ENCODE measurements around the gene EEF1B2.
"Not testable (repeated sequence)": the region's sequence is repeated elsewhere in the genome, so short reads cannot be mapped to it uniquely, and the experiment has no call there.

The EEF1B2 gene

GRCh38 chr2:206202446-206202845 is 42.8 kb downstream of the EEF1B2 start:
- H3K4me3 ChIP-seq (ENCODE audit: low read depth, low read length), result no peak overlapping the region
- in situ Hi-C loops (cut with HindIII; ENCODE audit: low sequenced_read_pairs), result no loop called here
- TF ChIP-seq, protein P1, sequence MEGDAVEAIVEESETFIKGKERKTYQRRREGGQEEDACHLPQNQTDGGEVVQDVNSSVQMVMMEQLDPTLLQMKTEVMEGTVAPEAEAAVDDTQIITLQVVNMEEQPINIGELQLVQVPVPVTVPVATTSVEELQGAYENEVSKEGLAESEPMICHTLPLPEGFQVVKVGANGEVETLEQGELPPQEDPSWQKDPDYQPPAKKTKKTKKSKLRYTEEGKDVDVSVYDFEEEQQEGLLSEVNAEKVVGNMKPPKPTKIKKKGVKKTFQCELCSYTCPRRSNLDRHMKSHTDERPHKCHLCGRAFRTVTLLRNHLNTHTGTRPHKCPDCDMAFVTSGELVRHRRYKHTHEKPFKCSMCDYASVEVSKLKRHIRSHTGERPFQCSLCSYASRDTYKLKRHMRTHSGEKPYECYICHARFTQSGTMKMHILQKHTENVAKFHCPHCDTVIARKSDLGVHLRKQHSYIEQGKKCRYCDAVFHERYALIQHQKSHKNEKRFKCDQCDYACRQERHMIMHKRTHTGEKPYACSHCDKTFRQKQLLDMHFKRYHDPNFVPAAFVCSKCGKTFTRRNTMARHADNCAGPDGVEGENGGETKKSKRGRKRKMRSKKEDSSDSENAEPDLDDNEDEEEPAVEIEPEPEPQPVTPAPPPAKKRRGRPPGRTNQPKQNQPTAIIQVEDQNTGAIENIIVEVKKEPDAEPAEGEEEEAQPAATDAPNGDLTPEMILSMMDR (IDR thresholded peaks at IDR 0.05; ENCODE audit: low read depth, low read length), result no peak
- DNase-seq (ENCODE audit: low read depth, low spot score), result no peak

DNA sequence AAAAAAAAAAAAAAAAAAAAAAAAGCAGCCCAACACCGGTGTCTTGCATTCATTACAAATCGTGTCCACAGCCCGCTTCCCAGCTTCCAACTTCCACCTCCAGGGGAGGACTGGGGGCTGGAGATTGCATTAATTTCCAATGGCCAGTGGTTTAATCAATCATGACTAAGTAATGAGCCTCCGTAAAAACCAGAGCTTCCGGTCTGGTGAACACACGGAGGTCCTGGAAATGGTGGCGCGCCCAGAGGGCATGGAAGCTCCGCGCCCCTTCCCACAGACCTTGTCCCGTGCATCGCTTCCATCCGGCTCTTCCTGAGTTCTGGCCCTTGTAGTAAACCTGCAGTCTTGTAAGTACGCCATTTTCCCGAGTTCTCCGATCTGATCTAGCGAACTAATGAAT is 43.6 kb downstream of the EEF1B2 start:
- no peak for DNase-seq (ENCODE audit: low read depth, low spot score)
- in situ Hi-C loops (cut with HindIII; ENCODE audit: low sequenced_read_pairs), result no loop called here
- TF ChIP-seq, protein P1 (IDR thresholded peaks at IDR 0.05; ENCODE audit: low read depth, low read length), result no peak
- H3K4me3 ChIP-seq (ENCODE audit: low read depth, low read length), result no peak overlapping the region

- H3K4me3 ChIP-seq (ENCODE audit: low read depth, low read length), result no peak overlapping the region
- TF ChIP-seq, protein P1 (IDR thresholded peaks at IDR 0.05; ENCODE audit: low read depth, low read length), result no peak
- in situ Hi-C loops (cut with HindIII; ENCODE audit: low sequenced_read_pairs), result no loop called here
- DNase-seq (ENCODE audit: low read depth, low spot score), result no peak
These were observed 45.0 kb downstream of the EEF1B2 start for GRCh38 chr2:206204710-206205109.

GRCh38 chr2:206207316-206207715 is 47.6 kb downstream of the EEF1B2 start:
- in situ Hi-C loops (cut with HindIII; ENCODE audit: low sequenced_read_pairs); DNase-seq (ENCODE audit: low read depth, low spot score): not testable (repeated sequence)

GRCh38 chr2:206208900-206209299 is 49.2 kb downstream of the EEF1B2 start:
- no peak overlapping the region for H3K4me3 ChIP-seq (ENCODE audit: low read depth, low read length)
- in situ Hi-C loops (cut with HindIII; ENCODE audit: low sequenced_read_pairs), result no loop called here
- TF ChIP-seq, protein P1 (IDR thresholded peaks at IDR 0.05; ENCODE audit: low read depth, low read length), result no peak
- no peak for DNase-seq (ENCODE audit: low read depth, low spot score)

More at GRCh38 chr2:206207316-206207715, 47.6 kb downstream of the EEF1B2 start:
- H3K4me3 ChIP-seq (ENCODE audit: low read depth, low read length), result not testable (repeated sequence)

- DNase-seq (ENCODE audit: low read depth, low spot score), result peak; percentile 9
- H3K4me3 ChIP-seq (ENCODE audit: low read depth, low read length), result no peak overlapping the region
- in situ Hi-C loops (cut with HindIII; ENCODE audit: low sequenced_read_pairs), result no loop called here
- TF ChIP-seq, protein P1 (IDR thresholded peaks at IDR 0.05; ENCODE audit: low read depth, low read length), result no peak
These were observed 52.1 kb downstream of the EEF1B2 start for GRCh38 chr2:206211657-206212255.
